ENCODE measurements around the gene RELT.

The RELT gene

DNA sequence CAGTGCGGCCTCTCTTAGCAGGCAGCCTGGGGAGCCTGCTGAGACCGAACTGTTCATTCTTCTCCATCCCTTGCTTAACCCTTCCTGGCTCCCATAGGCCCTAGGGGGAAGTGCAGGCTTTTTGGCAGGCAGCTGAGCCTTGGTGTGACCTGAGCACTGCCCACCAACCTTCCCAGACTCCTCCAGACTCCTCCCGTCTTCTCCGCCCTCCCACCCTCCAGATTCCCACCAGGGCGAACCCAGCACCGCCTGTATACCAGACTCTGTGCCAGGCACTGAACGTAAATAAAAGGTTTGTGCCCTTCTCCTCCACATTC lies 7.9 kb downstream of the RELT start:
- TF ChIP-seq JUND (IDR thresholded peaks at IDR 0.05; ENCODE audit: low read depth): no peak
- DNase-seq (ENCODE audit: low read depth in 1 of 2, low spot score in 1 of 2): no peak
- in situ Hi-C loops (cut with HindIII; ENCODE audit: low pct_unique_long_range_greater_than_20kb, low sequenced_read_pairs): no loop called here

DNA sequence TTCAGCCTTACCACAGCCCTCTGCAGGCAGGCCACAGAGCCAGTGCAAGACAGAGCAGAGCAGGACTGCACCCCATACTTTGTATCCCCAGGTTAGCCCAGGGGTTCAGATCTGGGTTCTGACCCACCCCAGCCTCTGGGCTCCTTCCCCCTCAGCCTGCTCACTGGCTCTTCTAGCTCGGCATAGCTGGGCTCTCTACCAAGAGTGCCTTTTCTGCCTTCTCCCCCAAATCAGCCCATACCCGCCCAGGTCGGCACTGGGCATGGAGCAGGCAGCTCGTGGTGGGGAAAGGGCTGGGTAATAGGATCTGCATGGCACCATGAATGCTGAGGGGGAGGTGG lies 8.3 kb downstream of the RELT start:
- in situ Hi-C loops (cut with HindIII; ENCODE audit: low pct_unique_long_range_greater_than_20kb, low sequenced_read_pairs): no loop called here
- DNase-seq (ENCODE audit: low read depth in 1 of 2, low spot score in 1 of 2): no peak
- TF ChIP-seq JUND (IDR thresholded peaks at IDR 0.05; ENCODE audit: low read depth): no peak

DNA sequence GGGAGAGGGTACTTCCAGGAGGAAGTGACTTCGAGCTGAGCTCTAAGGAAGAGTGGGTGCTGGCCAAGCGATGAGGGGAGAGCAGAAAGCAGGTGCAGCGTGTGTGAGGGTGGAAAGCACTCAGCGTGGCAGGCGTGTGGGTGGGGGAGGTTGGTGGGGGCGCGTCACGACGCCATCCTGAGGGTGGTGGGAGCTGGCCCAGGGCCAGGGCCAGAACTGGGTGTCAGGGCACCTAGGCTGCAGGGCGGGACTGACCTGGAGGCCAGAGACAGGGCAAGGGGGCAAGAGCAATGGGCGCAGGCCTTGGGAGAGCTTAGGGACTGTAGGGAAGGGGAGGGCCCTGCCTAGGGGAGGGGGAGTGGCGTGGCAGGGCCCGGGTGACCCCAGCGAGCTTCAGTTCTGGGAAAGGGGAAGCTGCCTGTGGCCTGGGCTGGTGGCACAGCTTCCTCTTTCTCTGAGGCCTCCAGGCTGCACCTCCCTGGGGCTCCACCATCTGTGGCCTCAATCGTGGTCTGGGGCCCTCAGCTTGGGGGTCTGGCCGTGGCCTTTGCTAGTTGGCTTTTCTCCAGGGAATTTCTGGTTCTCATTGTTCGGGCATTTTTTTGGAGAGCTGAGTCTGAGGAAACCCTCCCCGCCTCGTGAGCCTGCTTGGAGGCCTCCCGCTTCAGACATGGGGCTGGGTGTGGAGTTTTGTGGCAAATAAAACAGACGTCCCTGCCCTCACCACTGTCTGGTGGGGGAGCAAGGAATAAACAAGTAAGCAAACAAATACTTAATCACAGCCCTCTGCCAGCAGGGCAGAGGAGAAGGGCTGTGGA lies 8.9 kb downstream of the RELT start:
- TF ChIP-seq JUND (IDR thresholded peaks at IDR 0.05; ENCODE audit: low read depth): no peak
- in situ Hi-C loops (cut with HindIII; ENCODE audit: low pct_unique_long_range_greater_than_20kb, low sequenced_read_pairs): no loop called here
- no peak for DNase-seq (ENCODE audit: low read depth in 1 of 2, low spot score in 1 of 2)

DNA sequence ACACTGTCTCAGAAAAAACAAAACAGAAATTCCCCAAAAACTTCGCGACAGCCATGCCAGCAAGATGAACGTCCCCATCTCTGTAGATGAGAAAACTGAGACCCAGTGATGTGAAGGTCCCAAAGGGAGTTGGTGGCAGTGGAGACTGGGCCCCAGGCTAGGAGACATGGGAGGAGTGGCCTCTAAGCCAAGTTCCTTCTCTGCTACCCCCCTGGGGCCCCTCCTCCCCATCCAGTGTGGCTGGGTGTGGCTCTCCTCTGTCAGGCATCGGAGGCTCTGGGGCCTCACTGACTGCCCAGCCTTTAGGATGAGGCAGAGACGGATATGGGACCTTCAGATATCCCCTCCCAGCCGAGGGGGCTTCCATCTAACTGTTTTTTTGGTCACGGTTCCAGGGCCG lies 9.8 kb downstream of the RELT start:
- in situ Hi-C loops (cut with HindIII; ENCODE audit: low pct_unique_long_range_greater_than_20kb, low sequenced_read_pairs): no loop called here
- no peak for DNase-seq (ENCODE audit: low read depth in 1 of 2, low spot score in 1 of 2)
- no peak for TF ChIP-seq JUND (IDR thresholded peaks at IDR 0.05; ENCODE audit: low read depth)

DNA sequence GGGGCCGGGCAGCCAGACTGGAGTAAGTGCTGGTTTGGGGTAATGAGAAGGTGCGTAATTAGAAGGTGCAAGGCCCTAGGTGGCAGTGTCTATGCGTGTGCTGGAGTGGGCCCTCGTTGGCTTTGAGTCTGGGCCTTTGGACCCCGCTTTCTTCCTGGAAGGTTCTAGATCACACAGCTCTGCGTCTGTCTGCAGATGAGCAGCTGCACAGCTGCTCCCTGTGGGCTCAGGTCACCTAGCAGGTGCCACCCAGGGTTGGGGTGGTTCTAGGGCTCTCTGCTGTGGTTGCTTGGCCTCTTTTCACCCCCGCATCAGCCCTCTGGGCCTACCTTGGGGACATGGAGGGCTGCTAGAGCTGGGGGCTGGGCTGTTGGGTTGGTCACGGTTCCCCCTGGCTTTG lies 10.3 kb downstream of the RELT start:
- no peak for TF ChIP-seq JUND (IDR thresholded peaks at IDR 0.05; ENCODE audit: low read depth)
- DNase-seq (ENCODE audit: low read depth in 1 of 2, low spot score in 1 of 2): no peak
- in situ Hi-C loops (cut with HindIII; ENCODE audit: low pct_unique_long_range_greater_than_20kb, low sequenced_read_pairs): no loop called here

DNA sequence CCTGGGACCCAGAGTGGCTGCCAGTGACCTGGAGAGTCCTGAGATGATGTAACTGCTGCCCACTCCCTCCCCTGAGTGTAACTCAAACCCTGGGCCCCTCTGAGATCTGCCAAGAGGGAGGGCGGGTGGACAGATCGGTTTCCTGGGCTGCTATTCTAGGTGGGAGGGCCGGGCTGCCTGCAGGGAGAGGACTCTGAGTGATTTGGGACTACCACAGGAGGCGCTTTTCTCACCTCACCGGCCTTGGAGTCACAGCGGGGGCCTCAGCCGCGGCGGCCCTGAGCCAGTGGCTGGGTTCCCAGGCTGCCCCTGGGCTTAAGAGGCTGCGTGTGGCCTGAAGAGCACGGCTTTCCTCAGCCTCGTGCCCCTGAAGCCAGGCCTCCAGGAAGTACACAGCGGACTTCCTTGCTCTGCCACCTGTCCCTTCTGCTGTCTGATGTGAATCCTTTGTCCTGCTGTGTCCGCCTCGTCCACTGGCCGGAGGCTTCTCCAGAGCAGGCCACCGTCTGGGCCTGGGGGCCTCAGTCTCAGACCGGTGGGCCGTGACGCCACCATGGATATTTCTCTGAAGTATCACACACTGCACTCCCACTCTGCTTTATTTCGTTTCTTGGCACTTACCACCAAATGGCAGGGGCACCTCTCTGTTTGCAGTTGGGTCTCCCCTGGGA lies 11.5 kb downstream of the RELT start:
- in situ Hi-C loops (cut with HindIII; ENCODE audit: low pct_unique_long_range_greater_than_20kb, low sequenced_read_pairs): no loop called here
- TF ChIP-seq JUND (IDR thresholded peaks at IDR 0.05; ENCODE audit: low read depth): no peak
- no peak for DNase-seq (ENCODE audit: low read depth in 1 of 2, low spot score in 1 of 2)

DNA sequence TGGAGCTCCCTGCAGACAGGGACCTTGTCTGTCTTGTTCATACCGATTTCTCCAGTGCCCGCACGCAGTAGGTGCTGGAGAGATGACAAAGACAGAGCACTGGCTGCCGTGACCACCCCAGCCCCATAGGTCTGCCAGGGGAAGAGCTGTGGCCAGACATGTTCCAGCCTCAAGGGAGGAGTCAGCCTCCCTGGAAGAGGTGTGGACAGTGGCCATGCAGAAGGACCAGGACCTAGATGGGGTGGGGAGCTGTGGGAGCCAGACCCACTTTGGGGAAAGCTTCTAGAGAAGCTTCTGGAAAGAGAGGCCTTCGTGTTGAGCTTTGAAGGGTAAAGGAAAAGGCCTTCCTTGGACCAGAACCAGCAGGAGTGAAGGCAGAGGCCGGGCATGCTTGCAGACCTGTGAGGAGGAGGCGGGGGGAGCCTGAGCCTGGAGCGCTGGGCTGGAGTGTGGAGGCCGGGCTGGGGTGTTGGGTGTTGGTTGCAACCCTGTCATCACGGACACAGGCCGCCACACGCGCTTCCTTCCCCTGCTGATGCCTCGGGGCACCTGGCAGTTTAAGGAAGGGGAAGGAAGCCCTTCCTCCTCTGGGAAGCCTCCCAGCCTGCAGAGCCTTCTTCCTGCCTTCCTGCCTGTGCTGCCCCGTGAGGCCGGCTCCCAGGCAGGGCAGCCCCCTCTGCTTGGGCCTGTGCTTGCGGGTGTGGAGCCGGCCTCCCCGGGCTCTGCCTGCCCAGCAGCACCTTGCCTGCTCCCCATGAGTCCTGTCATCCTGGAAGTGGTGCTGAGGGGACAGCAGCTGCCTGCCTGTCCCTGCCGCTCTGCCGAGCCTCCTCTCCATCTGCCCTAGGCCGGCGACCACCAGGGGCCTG lies 12.3 kb downstream of the RELT start:
- in situ Hi-C loops (cut with HindIII; ENCODE audit: low pct_unique_long_range_greater_than_20kb, low sequenced_read_pairs): no loop called here
- TF ChIP-seq JUND (IDR thresholded peaks at IDR 0.05; ENCODE audit: low read depth): no peak
- no peak for DNase-seq (ENCODE audit: low read depth in 1 of 2, low spot score in 1 of 2)

DNA sequence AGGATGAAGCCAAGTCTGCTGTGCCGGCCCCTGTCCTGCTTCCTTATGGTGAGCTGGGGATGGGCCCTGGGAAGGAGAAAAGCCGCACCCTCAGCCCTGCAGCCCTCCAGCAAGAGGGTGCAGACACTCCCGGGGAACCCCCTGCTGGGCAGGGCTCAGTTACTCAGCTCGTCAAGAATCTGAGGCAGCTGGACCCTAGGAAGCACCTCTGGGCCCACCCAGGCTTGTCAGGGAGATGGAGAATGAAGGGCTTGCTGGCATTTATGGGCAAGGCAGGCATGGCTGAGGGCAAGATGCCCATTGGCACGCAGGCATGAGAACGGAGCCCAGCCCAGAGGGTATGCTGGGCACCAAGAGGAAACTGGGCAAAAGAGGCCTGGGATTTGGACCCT lies 12.9 kb downstream of the RELT start:
- no peak for TF ChIP-seq JUND (IDR thresholded peaks at IDR 0.05; ENCODE audit: low read depth)
- no peak for DNase-seq (ENCODE audit: low read depth in 1 of 2, low spot score in 1 of 2)
- in situ Hi-C loops (cut with HindIII; ENCODE audit: low pct_unique_long_range_greater_than_20kb, low sequenced_read_pairs): no loop called here

DNA sequence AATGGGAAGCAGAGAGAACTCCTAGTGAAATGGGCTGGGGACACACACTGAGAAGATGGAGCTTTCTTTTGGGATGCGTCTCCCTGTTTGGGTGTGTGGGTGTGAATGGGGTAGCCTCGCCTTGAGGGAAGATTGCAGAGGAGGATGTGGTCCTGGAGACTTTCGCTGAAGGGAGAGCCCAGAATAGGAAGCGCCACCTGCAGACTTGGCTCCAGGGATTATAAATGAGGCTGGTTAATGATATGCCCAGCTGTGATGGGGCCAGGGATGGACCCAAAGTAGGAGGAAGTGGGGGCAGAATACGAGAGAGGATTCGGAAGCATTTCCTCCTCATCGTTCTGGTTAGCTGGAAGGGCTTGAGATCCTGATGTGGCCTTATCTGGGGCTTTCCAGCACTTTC lies 13.7 kb downstream of the RELT start:
- DNase-seq (ENCODE audit: low read depth in 1 of 2, low spot score in 1 of 2): no peak
- no peak for TF ChIP-seq JUND (IDR thresholded peaks at IDR 0.05; ENCODE audit: low read depth)
- in situ Hi-C loops (cut with HindIII; ENCODE audit: low pct_unique_long_range_greater_than_20kb, low sequenced_read_pairs): no loop called here

DNA sequence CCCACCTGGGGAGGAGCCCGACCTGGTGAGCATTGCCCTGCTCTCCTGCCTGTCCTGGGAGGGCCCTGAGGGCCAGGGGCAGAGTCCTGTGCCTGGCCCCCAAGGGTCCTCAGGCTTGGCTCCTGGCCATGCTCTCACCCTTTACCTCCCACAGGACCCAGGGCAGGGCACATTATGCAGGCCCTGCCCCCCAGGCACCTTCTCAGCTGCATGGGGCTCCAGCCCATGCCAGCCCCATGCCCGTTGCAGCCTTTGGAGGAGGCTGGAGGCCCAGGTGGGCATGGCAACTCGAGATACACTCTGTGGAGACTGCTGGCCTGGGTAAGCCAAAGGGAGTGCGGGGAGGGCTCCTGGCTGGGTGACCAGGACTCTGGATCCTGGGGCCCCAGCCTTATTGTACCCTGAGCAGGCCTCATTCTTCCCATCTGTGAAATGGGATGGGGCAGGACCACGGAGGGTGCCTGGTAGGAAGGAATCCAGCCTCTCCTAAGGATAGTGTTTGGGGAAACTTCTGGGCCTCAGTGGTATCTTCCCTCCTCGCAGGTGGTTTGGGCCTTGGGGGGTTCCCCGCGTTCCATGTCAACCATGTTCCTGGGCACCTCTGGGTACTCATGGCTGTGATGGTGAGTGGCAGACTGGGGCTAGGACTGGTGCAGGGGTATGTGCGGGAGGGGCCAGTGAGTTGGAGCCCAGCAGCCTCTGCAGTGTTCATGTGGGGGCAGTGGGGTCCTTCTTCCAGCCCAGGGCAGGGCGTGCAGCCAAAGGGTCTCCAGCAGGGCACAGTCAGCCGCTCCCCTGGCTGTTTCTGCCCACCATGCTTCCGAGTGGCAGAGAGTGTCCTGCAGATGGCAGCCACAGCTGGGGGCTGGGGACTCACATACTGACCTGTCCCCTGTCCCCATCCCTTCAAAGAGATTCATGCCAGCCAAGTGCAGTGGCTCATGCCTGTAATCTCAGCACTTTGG lies 14.7 kb downstream of the RELT start:
- in situ Hi-C loops (cut with HindIII; ENCODE audit: low pct_unique_long_range_greater_than_20kb, low sequenced_read_pairs): no loop called here
- DNase-seq (ENCODE audit: low read depth in 1 of 2, low spot score in 1 of 2): no peak
- TF ChIP-seq JUND (IDR thresholded peaks at IDR 0.05; ENCODE audit: low read depth): no peak

DNA sequence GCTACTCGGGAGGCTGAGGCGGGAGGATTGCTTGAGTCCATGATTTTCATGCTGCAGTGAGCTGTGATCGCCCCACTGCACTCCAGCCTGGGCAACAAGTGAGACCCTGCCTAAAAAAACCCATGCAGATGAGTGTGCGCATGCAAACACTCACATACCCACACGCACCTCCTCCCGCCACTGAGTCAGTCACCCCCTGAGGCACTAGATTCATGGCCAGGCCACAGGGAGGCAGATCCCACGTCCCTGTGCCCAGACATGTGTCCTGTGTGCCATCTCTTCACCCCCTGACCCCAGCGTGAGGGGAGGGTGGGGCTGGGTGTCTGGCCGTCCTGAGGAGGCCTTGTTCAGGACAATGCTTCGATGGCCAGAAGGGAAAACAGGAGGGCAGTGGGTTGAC lies 15.5 kb downstream of the RELT start:
- no peak for TF ChIP-seq JUND (IDR thresholded peaks at IDR 0.05; ENCODE audit: low read depth)
- no peak for DNase-seq (ENCODE audit: low read depth in 1 of 2, low spot score in 1 of 2)
- in situ Hi-C loops (cut with HindIII; ENCODE audit: low pct_unique_long_range_greater_than_20kb, low sequenced_read_pairs): no loop called here
